Measurements from ENCODE around the gene KCNE1. TPM values are rescaled to one million over a fixed set of nuclear protein-coding genes. Genes with fewer than 3 reads are reported as not detected.

The KCNE1 gene
- total RNA-seq, 1 experiment from 2014 or later: not detected

DNA sequence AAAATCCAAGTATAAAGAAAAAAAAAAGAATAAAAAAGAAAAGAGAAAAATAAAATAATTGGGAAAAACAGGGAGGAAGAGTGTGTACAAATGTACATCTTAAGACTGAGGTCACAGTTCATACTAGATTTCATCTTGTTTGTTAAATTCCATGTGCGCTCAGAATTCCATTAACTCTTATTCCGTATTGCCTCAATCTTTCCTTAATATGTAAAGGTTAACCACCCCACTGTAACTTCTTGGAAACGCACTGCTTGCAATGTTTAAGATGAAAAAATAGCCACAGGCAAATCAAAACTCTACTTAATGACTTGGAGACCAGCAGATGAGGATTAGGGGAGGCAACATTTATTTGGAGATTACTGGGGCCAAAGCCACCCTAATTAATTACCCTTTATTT is 23.9 kb upstream of the KCNE1 start:
- BruUV-seq (replicated peaks): no TSS peak
- DNase-seq (ENCODE audit: low read depth, low spot score) (no peak), ATAC-seq (no peak)
- Histone ChIP-seq H3K4me3 (ENCODE audit: low read depth in 2 of 2, low read length in 2 of 2) (no peak overlapping the region), H3K9me3 (ENCODE audit: control insufficient read depth, insufficient read depth, low read depth, low read length) (no peaks in the 10 kb centered on the region), H3K27ac (ENCODE audit: low read length) (no peak overlapping the region), H3K36me3 (ENCODE audit: control insufficient read depth, insufficient read depth, low read length) (no peaks in the 10 kb centered on the region), H3K27me3 (ENCODE audit: control insufficient read depth, insufficient read depth, low read length) (no peaks in the 10 kb centered on the region), H3K4me1 (ENCODE audit: control insufficient read depth, insufficient read depth, low read length) (no peaks in the 10 kb centered on the region)
- CTCF ChIA-PET: no interaction called here
- POLR2A ChIA-PET: no interaction called here
- intact Hi-C loops (cut with micrococcal nuclease; ENCODE audit: unreplicated experiment): no loop called here
- TF ChIP-seq SIN3A (IDR thresholded peaks at IDR 0.05; ENCODE audit: borderline replicate concordance, insufficient read depth, low read depth, low read length) (no peak), POLR2AphosphoS5 (IDR thresholded peaks at IDR 0.05; ENCODE audit: low read depth, low read length) (no peak), TCF7L2 (IDR thresholded peaks at IDR 0.05; ENCODE audit: low read depth, low read length) (no peak)
- TF ChIP-seq, protein P1, sequence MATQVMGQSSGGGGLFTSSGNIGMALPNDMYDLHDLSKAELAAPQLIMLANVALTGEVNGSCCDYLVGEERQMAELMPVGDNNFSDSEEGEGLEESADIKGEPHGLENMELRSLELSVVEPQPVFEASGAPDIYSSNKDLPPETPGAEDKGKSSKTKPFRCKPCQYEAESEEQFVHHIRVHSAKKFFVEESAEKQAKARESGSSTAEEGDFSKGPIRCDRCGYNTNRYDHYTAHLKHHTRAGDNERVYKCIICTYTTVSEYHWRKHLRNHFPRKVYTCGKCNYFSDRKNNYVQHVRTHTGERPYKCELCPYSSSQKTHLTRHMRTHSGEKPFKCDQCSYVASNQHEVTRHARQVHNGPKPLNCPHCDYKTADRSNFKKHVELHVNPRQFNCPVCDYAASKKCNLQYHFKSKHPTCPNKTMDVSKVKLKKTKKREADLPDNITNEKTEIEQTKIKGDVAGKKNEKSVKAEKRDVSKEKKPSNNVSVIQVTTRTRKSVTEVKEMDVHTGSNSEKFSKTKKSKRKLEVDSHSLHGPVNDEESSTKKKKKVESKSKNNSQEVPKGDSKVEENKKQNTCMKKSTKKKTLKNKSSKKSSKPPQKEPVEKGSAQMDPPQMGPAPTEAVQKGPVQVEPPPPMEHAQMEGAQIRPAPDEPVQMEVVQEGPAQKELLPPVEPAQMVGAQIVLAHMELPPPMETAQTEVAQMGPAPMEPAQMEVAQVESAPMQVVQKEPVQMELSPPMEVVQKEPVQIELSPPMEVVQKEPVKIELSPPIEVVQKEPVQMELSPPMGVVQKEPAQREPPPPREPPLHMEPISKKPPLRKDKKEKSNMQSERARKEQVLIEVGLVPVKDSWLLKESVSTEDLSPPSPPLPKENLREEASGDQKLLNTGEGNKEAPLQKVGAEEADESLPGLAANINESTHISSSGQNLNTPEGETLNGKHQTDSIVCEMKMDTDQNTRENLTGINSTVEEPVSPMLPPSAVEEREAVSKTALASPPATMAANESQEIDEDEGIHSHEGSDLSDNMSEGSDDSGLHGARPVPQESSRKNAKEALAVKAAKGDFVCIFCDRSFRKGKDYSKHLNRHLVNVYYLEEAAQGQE (IDR thresholded peaks at IDR 0.05; ENCODE audit: insufficient read depth in 1 of 2, low read depth in 2 of 2, low read length in 1 of 2): no peak
- TF ChIP-seq, protein P2, sequence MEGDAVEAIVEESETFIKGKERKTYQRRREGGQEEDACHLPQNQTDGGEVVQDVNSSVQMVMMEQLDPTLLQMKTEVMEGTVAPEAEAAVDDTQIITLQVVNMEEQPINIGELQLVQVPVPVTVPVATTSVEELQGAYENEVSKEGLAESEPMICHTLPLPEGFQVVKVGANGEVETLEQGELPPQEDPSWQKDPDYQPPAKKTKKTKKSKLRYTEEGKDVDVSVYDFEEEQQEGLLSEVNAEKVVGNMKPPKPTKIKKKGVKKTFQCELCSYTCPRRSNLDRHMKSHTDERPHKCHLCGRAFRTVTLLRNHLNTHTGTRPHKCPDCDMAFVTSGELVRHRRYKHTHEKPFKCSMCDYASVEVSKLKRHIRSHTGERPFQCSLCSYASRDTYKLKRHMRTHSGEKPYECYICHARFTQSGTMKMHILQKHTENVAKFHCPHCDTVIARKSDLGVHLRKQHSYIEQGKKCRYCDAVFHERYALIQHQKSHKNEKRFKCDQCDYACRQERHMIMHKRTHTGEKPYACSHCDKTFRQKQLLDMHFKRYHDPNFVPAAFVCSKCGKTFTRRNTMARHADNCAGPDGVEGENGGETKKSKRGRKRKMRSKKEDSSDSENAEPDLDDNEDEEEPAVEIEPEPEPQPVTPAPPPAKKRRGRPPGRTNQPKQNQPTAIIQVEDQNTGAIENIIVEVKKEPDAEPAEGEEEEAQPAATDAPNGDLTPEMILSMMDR (IDR thresholded peaks at IDR 0.05): no peak
- in situ Hi-C loops (cut with HindIII; ENCODE audit: low pct_unique_long_range_greater_than_20kb, low sequenced_read_pairs): no loop called here

DNA sequence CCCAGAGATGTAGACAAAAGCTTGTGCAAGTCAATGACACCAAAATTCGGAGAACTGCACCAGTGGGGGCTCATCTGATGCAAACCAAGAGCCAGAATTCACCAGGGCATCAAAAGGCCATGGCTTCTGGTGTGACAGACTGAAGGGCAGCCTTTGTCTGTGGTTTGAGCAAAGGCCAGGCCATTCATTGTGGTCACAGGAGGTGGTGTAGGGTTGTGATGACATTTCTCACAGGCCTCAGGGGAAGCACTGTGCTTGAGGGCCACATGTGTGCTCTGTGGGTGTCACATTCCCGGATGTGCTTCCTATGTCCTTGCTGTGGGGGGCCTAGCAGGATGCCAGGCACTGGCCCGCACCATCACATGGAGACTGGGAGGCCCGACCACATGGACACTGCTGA is 22.5 kb upstream of the KCNE1 start:
- ChIA-PET CTCF (no interaction called here), POLR2A (no interaction called here)
- H3K4me3 ChIP-seq (ENCODE audit: low read depth in 2 of 2, low read length in 2 of 2): no peak overlapping the region
- no peak overlapping the region for H3K27ac ChIP-seq (ENCODE audit: low read length)
- in situ Hi-C loops (cut with HindIII; ENCODE audit: low pct_unique_long_range_greater_than_20kb, low sequenced_read_pairs) (no loop called here), intact Hi-C loops (cut with micrococcal nuclease; ENCODE audit: unreplicated experiment) (no loop called here)
- no peaks in the 10 kb centered on the region for H3K4me1 ChIP-seq (ENCODE audit: control insufficient read depth, insufficient read depth, low read length)
- BruUV-seq (replicated peaks): no TSS peak
- TF ChIP-seq, protein P1 (IDR thresholded peaks at IDR 0.05; ENCODE audit: insufficient read depth in 1 of 2, low read depth in 2 of 2, low read length in 1 of 2): no peak
- TF ChIP-seq TCF7L2 (IDR thresholded peaks at IDR 0.05; ENCODE audit: low read depth, low read length): no peak
- TF ChIP-seq, protein P2 (IDR thresholded peaks at IDR 0.05): no peak
- TF ChIP-seq SIN3A (IDR thresholded peaks at IDR 0.05; ENCODE audit: borderline replicate concordance, insufficient read depth, low read depth, low read length): no peak
- TF ChIP-seq POLR2AphosphoS5 (IDR thresholded peaks at IDR 0.05; ENCODE audit: low read depth, low read length): no peak
- DNase-seq (ENCODE audit: low read depth, low spot score) (no peak), ATAC-seq (no peak)
- H3K9me3 ChIP-seq (ENCODE audit: control insufficient read depth, insufficient read depth, low read depth, low read length): no peaks in the 10 kb centered on the region
- no peaks in the 10 kb centered on the region for H3K27me3 ChIP-seq (ENCODE audit: control insufficient read depth, insufficient read depth, low read length)
- H3K36me3 ChIP-seq (ENCODE audit: control insufficient read depth, insufficient read depth, low read length): no peaks in the 10 kb centered on the region

Data from Panc1 (cell line).